Mucosa of descending colon (tissue), 3 donors: ENCODE results near the gene CENPP. TPM values are rescaled to one million over a fixed set of nuclear protein-coding genes. Genes with fewer than 3 reads are reported as not detected.

ENCODE experiments used
- ATAC-seq: fragments of 200-7000 bp; cut with Tn5 transposase; one replicate; pipeline ENCODE4 v1.9.1; 2020; ENCODE audit warnings: mild to moderate bottlenecking, moderate library complexity
- DNase-seq, 3 donors: peaks; one replicate each; pipeline ENCODE4 v3.0.0-alpha.2; 2020
- H3K36me3 ChIP-seq: fragments of 200-600 bp; one replicate; pipeline ENCODE4 v1.8.0; 2021; ENCODE audit warnings: low read depth, mild to moderate bottlenecking
- H3K4me1 ChIP-seq: fragments of 200-600 bp; one replicate; pipeline ENCODE4 v1.8.0; 2021; ENCODE audit warnings: low read depth, mild to moderate bottlenecking
- H3K4me3 ChIP-seq: fragments of 200-600 bp; one replicate; pipeline ENCODE4 v1.8.0; 2021; ENCODE audit warnings: mild to moderate bottlenecking
- H3K9me3 ChIP-seq: fragments of 200-600 bp; one replicate; pipeline ENCODE4 v1.8.0; 2021; ENCODE audit warnings: mild to moderate bottlenecking
- intact Hi-C, 2 donors: fragments of 100-400 bp; cut with DNase I in 1 of 2; cut with micrococcal nuclease in 1 of 2; formaldehyde crosslinking; loops; one replicate each; pipeline versions ENCODE4 v1.11.0 to v1.11.1; 2022; cut with DNase I, micrococcal nuclease
- total RNA-seq, 3 donors: library from RNA; stranded (reverse); fragmentation: NEBNext Ultra II Directional in 2 of 3; extraction: Animal tissue kit (Norgen Biotek cat#: 25700) in 2 of 3; gene quantifications; one replicate each; pipeline versions ENCODE4 v1.2.1 to v1.2.4, GENCODE V29; 2021 to 2023
- TF ChIP-seq, protein P1 (sequence below): fragments of 200-600 bp; IDR thresholded peaks from one replicate; pipeline ENCODE4 v1.8.0; 2022; ENCODE audit warnings: antibody characterized with exemption, mild to moderate bottlenecking
- donor health status: DM: no; HTN: no; CAD: no; lungs with moderate emphysema.
- donor health status: DM: no; HTN: no; CAD: no.
- donor health status: DM: no; HTN: yes; CAD: no.

CENPP gene
- total RNA-seq, 3 donors from 2014 or later = 2.0 to 4.9 (median 3.3) TPM

DNA sequence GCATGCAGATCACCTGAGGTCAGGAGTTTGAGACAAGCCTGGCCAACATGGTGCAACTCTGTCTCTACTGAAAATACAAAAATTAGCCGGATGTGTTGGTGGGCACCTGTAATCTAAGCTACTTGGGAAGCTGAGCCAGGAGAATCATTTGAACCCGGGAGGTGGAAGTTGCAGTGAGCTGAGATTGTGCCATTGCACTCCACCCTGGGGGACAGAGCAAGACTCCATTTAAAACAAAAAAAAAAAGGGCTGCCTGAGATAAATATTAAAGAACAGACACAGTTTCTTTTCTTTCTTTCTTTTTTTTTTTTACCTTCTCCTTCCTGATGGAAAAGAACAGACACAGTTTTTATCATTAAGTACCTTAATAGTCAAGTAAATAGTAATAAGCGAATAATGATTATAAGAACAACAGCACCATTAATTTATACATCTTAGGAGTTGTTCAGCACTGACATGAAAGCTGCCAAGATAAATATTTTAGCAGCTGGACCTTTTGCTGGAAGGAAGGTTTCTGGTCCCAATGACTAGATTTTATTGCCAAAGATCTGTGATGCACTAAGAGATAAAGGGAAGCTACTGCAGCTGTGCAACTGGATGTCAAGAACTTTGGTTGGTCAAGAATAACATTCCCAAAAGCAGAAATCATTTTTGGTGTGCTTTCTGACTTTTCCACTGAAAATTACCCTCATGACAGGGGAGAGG is 7.0 kb downstream of the CENPP start:
- Histone ChIP-seq H3K4me3 (no peak overlapping the region), H3K4me1 (no peaks in the 10 kb centered on the region), H3K36me3 (no peaks in the 10 kb centered on the region), H3K9me3 (no peaks in the 10 kb centered on the region)
- ATAC-seq (no peak), DNase-seq (no peak)
- TF ChIP-seq, protein P1, sequence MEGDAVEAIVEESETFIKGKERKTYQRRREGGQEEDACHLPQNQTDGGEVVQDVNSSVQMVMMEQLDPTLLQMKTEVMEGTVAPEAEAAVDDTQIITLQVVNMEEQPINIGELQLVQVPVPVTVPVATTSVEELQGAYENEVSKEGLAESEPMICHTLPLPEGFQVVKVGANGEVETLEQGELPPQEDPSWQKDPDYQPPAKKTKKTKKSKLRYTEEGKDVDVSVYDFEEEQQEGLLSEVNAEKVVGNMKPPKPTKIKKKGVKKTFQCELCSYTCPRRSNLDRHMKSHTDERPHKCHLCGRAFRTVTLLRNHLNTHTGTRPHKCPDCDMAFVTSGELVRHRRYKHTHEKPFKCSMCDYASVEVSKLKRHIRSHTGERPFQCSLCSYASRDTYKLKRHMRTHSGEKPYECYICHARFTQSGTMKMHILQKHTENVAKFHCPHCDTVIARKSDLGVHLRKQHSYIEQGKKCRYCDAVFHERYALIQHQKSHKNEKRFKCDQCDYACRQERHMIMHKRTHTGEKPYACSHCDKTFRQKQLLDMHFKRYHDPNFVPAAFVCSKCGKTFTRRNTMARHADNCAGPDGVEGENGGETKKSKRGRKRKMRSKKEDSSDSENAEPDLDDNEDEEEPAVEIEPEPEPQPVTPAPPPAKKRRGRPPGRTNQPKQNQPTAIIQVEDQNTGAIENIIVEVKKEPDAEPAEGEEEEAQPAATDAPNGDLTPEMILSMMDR = no peak
- intact Hi-C loops = no loop called here

DNA sequence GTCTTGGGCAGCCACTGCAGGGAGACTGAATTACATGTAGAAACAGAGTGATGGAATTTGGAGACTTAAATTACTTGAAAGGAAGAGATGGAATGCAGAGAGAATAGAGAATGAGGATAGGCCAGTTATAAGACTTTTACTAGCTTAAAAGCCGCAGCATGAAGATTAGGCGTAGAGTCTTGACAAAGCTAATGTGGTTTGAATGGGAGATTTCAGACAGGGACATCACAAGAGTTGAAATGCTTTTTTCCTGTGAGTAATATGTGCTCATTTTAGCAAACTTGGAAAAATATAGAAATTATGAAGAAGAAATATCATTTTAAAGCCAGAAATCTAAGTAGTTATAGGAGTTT is 7.5 kb downstream of the CENPP start:
- no peaks in the 10 kb centered on the region for H3K36me3 ChIP-seq
- no peak overlapping the region for H3K4me3 ChIP-seq
- H3K4me1 ChIP-seq = no peaks in the 10 kb centered on the region
- no peak for DNase-seq
- no peak for ATAC-seq
- intact Hi-C loops = no loop called here
- TF ChIP-seq, protein P1 = no peak
- no peaks in the 10 kb centered on the region for H3K9me3 ChIP-seq

DNA sequence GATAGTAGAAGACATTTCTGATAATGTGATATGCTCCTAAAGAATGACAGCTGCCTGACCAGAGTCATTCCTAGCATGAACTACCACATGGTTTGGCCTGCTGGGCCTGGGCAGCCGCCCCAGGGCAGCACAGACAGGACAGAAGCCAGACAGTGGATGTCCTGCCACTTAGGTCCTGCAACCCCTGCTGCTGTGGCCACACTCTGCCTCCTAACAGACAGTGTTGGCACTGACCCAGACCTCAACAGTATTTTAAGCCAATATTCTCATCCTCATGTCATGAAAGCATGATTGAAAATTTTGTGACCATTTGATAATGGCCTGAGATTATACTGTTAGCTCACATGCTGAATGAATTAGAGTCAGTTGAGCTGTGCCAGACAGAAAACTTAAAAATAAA is 15.8 kb downstream of the CENPP start:
- TF ChIP-seq, protein P1 = no peak
- intact Hi-C loops = loop anchor here in 1 of 2 donors (10.0 kb wide), 1 partner anchor 293 kb away; no protein-coding TSS in a partner anchor
- ATAC-seq (no peak), DNase-seq (no peak)
- Histone ChIP-seq H3K9me3 (peaks cover 10% of the 10 kb centered on the region), H3K4me1 (no peaks in the 10 kb centered on the region), H3K36me3 (no peaks in the 10 kb centered on the region), H3K4me3 (no peak overlapping the region)

DNA sequence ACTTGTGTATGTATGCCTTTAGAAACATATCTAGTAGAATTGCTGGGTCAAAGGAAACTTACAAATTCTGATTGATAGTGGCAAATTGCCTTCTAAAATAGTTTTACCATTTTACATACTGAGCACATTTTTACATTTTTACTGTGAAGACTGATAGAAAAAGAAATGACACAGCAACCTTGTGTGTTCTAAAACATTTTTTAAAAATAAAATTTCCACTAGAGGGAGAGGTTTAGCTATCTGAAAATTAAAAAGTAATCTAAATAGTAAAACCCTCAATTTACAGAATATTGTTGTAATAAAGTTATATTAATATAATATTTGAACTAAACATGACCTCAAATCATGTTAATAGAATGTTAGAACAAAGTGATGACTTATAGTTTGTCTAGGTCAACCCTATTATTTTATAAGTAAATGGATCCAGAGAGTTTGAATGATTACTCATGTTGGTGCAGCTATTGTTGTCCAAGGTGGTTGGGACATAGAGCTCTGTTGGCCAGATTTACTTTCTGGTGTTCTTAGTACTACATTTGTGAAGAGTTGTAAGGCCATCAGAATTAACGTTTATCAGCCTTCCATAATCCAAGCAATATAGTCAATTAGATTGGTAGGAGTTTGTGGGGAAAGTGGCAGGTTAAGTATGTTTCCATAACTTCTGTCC is 17.2 kb downstream of the CENPP start:
- TF ChIP-seq, protein P1 = no peak
- Histone ChIP-seq H3K4me3 (no peak overlapping the region), H3K36me3 (no peaks in the 10 kb centered on the region), H3K9me3 (peaks cover 10% of the 10 kb centered on the region), H3K4me1 (no peaks in the 10 kb centered on the region)
- intact Hi-C loops = loop anchor here in 1 of 2 donors (10.0 kb wide), 1 partner anchor 292 kb away; no protein-coding TSS in a partner anchor
- DNase-seq (no peak), ATAC-seq (no peak)

DNA sequence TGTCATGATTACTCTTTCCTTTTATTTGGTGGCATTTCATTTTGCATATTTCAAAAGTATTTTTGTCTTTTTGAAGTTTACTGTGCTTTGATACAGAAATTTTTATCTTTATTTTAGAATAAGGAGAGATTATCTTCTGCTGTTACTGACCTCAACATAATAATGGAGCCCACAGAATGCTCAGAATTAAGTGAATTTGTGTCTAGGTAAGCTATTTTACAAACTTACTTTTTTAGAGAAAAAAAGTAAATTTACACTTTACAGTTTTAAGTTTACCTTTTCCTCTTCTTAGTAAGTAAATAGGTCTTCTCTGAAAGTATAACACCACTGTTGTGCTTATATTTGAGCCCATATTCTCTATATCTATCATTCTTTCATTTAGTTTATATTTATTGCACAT is 19.8 kb downstream of the CENPP start:
- H3K4me3 ChIP-seq = no peak overlapping the region
- DNase-seq (no peak), ATAC-seq (no peak)
- H3K9me3 ChIP-seq = peaks cover 6% of the 10 kb centered on the region
- no peaks in the 10 kb centered on the region for H3K36me3 ChIP-seq
- TF ChIP-seq, protein P1 = no peak
- intact Hi-C loops = loop anchor here in 1 of 2 donors (10.0 kb wide), 1 partner anchor 289 kb away; no protein-coding TSS in a partner anchor
- H3K4me1 ChIP-seq = peaks cover 11% of the 10 kb centered on the region
